ENCODE measurements around the gene DBNDD1.

Gene DBNDD1

DNA sequence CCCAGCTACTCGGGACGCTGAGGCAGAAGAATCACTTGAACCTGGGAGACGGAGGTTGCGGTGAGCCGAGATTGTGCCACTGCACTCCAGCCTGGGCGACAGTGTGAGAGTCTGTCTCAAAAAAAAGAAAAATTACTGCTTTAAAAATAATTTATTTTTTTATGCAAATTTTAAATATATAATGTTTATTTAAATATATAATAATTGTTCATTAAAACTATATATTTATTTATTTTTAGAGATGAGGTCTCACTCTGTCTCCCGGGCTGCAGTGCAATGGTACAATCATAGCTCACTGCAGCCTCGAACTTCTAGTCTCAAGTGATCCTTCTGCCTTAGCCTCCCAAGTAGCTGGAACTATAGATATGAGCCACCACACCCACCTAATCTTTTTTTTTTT, 15.2 kb upstream of the DBNDD1 start:
- DNase-seq, result no peak

DNA sequence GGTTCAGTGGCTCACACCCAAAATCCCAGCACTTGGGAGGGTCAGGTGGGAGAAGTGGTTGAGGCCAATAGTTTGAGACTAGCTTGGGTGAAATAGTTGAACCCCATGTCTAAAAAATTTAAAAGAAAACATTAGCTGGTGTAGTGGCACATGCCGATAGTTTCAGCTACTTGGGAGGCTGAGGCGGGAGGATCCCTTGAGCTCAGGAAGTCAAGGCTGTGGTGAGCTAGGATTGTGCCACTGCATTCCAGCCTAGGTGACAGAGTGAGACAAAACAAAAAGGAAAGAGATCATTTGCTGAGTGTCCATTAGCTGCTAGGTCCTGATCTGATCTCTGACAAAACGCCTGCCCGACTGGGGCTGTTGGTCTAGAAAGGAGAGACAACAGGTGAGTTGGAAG, 14.1 kb upstream of the DBNDD1 start:
- DNase-seq, result no peak

DNA sequence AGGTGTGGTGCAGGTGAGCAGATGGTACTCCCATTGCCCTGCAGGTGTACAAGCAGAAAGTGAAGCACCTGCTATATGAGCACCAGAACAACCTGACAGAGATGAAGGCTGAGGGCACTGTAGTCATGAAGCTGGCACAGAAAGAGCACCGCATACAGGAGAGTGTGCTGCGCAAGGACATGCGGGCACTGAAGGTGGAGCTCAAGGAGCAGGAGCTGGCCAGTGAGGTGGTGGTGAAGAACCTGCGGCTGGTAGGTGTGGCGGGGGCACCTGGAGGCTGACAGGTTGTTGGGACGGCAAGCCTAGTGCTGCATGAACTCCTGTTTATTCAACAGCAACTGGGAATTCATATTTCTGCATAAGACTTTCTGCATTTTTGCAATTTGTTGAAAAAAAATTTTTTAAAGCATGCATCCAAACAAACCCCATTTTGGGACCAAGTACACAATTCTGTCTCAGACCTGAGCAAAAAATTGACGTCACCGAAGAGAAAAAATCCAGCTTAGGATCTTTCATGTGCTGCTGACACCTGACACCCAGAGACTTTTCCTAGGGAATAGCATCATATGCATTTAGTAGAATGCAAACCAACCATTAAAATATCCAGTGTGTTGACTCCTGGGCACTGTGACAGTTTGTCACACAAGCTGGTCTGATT, 13.5 kb upstream of the DBNDD1 start:
- DNase-seq, result no peak

DNA sequence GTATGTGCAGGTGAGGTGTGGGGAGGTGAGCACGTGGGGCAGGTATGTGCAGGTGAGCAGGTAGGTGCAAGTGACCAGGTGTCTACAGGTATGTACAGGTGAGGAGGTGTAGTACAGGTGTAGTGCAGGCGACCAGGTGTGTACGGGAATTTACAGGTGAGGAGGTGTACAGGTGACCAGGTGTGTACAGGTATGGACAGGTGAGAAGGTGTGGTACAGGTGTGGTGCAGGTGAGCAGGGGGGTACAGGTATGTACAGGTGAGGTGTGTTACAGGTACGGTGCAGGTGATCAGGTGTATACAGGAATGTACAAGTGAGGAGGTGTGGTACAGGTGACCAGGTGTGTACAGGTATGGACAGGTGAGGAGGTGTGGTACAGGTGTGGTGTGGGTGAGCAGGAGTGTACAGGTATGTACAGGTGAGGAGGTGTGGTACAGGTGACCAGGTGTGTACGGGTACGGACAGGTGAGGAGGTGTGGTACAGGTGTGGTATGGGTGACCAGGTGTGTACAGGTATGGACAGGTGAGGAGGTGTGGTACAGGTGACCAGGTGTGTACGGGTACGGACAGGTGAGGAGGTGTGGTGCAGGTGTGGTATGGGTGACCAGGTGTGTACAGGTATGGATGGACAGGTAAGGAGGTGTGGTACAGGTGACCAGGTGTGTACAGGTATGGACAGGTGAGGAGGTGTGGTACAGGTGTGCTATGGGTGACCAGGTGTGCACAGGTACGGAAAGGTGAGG, 12.8 kb upstream of the DBNDD1 start:
- DNase-seq, result no peak

DNA sequence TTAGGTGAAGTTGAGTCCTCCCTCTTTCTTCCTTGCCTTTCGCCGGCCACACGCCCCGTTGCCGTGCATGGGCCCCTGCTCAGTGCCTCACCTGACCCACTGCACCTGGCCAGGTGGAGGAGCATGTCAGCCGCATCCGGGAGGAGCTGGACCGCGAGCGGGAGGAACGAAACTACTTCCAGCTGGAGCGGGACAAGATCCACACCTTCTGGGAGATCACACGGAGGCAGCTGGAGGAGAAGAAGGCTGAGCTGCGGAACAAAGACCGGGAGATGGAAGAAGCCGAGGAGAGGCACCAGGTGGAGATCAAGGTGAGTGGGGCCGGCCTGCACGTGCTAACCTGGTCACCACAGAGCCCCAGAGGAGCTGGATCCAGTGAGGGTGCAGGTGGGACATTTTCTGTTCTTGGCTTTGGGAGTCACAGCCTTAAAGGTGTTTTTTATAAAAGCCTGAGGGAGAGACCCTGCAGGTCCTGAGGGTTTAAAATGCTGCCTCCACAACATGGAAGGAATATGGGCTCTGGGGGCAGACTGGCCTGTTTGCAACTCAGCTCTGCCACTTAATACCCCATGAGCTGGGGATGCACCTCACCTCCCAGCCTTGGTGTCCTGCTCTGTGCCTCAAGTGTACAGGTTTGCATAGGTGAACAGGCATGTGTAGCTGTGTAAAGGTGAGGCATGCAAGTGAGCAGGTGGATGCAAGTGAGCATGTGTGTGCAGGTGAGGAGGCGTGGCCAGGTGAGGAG, 12.1 kb upstream of the DBNDD1 start:
- no peak for DNase-seq

DNA sequence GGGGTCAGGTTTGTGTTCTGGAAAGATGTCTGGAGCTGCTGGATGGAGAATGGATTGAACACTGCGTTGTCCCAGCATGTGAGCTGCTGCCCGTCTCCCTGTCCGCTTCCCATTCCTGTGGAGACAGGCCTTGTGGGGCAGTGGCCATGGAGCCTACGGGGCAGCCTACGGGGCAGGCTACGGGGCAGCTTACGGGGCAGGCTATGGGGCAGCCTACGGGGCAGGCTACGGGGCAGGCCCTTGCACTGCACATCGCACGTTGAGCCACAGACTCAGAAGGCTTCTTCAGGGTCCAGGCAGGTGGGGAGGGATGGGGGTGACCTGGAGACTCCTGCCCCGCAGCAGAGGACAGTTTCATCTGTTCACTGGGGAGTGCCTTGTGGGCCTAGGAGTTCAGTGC, 9.7 kb upstream of the DBNDD1 start:
- no peak for DNase-seq

DNA sequence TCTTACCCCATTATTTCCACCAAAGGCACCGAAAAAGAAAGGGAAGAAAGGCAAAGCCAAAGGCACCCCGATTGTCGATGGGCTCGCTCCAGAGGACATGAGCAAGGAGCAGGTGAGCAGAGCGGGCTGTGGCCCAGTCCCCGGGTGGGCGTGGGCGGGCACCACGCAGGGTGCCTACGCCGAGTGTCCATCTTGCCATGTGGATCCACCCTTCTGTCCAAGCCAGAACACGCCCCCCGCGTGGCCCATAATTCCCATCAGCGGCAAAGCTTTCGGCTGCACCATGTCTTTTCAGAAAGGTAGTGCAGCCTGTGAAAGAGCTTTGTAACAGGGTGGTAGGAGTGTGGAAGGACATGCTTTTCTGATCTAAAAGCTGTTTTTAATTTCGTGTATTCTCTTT, 8.4 kb upstream of the DBNDD1 start:
- no peak for DNase-seq

DNA sequence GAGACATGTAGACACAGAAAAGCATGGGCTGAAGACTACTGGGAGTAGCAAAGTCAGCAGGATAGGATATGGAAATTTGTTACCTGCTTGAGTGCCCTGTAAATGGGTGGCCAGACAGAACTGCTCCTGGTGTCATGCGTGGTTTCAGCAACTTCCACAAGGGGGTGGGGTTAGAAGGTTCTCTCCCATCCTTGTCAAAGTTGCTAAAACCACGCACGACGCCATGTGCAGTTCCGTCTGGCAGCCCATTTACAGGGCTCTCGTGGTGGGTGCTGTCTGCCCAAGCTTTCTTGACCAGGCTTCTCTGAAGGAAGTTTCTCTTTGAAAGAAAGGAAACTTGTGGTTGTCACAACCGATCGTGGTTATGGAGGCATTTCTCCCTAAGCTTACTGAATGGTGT, 6.9 kb upstream of the DBNDD1 start:
- no peak for DNase-seq

DNA sequence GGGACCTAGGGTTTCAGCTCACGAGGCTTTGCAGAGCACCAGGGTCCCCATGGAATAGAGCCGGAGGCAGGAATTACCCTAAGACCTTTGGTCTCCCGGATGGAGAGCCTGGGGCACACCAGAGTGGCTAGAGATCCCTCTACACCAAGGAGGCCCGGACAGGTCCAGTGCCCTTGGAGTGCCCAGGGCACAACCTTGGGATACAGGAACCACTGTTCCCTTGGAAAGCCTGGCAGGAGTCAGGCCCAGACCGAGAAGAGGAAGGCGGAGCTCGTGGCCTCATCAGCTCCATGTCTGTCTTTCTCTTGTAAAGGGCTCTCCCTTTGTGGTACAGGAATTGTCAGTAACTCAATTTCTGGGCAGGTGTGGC, 3.8 kb upstream of the DBNDD1 start:
- DNase-seq, result no peak

DNA sequence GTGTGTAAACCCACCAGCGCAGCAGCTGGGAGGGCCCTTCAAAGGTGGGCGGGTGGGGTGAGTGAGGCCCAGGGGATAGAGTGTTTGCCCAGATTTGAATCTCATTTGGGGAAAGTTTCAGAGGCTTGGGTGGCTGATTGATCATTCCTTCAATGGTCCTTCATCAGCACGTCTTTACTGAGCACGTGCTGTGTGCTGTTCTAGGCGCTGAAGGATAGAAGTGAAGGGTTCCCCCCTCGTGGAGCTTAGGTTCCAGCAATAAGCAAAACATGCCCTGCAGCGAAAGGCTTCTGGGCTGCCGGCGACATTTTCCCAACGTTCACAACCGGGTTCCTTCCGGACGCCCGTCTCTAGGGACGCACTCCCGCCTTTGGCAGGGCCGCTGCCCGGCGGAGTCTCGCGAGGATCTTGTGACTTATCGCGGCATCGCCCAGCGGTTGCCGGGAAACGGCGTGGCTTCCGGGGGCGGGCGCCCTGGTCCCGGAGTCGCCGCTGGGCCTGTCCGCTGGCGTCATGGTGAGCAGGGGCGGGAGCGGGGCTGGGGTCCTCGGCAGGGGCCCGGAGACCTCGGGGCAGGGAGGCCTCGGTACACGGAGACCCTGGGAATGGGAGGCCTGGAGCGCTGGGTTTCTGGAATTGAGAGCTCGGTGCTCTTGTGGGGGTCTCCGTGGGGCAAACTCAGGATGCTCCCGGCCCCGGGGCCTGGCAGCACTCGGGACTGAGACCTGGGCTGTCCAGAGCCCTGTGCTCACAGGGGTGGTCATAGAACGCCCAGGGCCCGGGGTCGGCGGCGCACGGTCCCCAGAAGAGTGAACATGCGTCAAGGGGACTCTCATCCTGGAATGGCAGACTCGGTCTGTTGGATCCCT, 3.2 kb upstream of the DBNDD1 start:
- peak; percentile 81 to 88 for DNase-seq

DNA sequence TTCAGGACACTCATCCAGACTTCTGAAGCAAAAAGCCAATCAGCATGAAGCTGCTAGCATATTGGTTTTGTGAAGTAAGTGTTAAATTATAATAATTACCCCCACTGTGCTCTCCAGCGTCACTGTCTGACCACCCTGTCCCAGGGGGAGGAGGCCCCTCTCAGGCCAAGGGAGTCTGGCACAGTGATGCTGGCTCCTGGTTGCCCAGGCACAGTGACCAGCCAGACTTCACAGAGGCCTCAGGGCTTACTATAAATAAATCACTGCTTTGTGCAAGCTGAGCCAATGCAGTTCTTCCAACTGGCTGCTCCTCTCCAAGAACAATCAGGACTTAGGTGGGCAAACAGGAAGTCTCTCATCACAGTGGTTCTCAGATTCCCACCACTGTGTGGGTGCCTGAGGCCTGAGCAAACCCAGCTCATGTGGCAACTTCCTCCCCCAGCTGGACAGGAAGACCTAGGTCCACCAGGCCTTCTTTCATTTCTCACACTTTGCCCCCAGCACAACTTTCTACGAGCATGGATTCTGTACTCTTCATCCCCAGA, 1.7 kb upstream of the DBNDD1 start:
- DNase-seq, result no peak

DNA sequence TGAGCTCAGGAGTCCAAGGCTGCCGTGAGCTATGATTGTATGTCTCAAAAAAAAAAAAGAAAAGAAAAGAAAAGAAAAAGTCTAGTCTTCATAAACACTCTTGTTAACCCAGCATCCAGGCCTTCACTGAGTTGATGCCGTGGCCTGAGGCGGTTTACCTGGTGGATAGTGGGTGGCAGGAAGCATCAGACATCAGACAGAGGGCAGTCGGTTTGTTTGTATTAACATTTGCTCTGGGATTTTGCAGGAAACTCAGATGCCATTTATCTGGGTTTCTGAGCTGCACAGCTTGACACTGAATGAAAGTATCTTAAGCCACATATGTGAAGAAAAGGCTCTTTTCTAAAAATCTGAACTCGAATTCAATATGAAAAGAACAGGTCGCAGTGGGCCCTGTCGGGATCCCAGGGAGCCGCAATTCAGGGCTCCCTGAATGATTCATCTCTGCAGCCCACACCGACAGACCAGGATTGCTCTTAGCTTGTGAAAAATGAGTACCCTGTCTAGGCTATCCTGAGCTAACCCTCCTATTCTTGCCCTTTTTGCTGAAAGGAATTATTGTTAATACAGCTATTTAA, 1.1 kb upstream of the DBNDD1 start:
- DNase-seq, result no peak

DNA sequence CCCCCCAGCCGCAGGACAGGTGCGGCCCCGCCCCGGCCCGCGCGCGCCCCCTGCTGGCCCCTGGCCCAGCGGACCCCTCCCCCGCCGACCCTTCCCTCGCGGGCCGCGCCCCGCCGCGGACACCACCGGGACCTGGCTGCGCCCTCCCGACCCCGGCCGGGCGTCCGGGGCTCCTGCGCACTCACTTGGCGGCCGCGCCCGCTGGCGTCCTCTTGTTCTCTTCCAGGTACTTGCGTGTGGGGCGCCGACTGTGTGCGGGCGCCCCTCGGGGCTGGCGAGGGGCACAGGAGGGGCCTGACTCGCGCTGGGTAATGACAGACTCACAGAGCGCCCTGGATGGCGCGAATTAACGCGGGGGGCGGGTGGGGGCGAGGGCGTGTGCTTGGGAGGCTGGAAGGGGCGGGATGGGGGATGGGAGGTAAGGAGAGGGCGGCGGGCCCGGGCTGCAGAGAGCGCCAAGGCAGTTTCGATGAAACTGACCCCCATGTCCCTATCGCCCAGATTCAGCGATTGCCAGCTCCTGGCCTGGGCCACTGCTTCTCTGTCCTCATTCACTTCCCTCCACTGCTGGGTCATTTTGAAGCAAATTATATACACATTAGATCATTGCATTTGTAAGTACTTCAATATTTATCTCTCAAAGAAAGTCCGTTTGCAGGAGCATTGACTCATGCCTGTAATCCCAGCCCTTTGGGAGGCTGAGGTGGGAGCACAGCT, 445 bp upstream of the DBNDD1 start:
- DNase-seq, result peak; percentile 42 to 65

DNA sequence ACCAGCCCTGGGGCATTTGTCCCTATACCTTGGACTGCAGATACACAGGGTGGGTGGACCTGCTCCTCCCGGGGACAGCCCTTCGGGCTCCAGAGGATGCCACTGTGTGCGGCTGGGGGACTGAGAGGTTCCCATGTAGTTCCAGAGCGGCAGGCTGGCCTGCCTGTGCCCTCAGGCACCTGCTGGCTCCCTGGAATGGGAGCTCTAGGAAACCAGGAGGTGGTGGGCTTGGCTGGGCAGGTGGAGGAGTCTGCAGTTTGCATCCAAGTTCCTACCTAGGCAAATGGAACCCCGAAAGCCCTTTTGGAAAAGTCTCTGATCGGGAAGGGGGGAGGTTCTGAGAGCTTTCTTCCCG, 982 bp downstream of the DBNDD1 start:
- no peak for DNase-seq

DNA sequence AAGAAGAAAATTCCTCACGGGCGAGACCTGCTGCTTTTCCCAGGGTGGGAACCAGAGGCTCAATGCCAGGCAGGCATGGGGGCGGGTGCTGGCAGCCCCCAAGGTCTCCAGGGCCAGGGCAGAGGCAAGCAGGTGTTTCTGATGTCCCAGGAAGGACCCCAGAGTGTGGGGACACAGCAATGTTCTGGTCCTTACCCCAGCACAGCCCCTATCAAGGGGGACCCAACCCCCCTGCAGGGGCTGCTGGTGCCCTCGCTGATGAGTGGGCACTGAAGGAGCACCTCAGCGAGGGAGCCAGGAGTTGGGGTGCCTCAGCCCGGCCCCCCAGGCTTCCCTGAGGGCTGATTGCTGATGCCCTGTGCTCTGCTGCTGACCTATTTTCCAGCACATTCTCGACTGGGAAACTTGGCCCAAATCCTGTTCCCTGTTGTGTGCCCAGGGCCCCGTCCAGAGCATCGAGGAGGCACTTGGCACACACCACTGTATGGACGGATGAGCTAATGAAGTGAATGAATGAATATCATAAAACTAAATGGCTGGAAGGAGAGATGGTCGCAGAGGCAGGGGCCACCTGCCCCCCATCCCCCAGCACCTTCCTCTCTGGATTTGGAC, 2.8 kb downstream of the DBNDD1 start:
- no peak for DNase-seq

DNA sequence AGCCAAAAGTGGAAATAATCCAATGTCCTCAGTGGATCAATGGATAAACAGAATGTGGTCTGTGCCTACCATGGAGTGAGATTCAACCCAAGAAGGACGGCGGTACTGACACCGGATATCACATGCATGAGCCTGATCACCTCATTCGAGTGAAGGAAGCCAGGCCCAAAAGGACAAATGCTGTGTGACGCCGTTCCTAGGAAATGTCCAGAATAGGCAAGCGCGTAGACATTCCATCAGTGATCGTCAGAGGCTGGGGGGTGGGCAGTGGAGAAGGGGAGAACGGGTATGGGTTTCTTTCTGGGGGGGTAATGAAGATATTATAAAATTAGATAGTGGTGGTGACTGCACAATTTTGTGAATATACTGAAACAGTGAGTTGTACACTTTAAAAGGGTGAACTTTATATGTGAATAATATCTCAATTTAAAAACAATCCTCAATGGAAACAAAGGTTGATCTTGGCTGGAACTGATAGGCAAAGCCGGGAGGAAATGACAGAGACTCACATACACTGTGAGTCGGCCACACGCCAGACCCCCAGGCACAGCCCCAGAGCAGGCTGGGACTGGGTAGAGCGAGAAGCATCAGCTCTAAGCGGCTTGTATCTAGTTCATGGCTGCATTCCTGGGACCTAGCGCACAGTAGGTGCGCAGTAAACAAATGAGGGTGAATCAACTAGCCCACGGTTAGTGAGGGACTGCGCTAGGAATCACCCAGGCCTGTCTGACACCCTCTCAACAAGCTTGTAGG, 3.5 kb downstream of the DBNDD1 start:
- no peak for DNase-seq

DNA sequence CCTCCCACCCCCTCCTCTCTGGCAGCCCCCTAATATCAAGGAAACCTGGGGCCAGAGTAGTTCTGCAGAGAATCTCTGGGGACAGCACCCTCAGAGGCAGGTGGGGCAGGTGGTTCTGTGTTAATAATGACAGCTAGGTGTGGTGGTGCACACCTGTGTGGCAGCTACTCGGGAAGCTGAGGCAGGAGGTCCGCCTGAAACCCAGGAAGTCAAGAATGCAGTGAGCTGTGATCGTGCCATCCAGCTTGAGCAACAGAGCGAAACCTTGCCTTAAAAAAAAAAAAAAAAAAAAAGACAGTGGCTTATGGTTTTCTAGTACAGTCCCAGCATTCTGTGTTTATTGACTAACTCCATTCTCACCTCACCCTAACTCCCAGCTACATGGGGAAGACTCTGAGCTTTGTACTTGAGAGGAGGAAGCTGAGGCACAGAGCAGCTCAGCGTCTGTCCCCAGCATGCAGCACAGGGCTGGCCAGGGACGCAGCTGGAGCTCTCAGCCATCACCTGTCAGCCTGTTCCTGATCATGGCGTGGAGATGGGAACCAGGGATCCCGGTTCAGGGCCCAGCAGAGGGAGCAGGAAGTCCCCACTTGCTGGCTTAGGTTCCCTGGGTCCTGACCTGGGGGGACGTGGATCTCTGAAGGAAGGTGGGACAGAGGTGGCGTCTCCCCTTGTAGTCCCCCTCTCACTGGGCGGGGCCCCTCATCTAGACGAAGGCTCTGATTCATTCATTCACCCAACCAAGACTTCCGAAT, 6.1 kb downstream of the DBNDD1 start:
- DNase-seq, result no peak

DNA sequence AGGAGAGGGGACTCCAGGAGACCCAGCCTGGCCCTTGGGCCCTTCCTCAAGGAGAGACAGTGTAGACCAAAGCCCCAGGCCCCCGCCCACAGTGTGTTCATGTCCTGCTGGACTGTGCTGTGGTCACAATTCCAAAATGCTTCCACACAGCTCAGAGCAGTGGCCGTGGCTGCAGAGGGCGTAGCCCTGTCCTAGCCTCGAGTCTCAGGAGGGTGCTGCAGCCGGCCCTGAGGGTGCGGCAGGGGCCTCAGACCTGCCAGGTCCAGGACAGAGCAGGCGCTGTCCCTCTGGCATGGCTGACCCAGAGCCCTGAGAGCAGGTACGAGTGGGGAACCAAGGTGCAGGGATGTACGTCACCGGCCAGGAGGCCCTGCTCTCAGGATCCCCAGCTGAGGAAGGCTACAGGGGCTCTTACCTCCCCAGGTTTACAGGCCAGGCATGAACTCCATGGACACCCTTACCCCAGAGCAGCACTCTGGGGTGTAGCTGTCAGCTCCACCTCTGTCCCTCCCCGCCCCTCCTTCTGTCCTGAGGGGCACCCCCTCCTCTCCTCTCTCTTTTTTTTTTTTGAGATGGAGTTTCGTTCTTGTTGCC, 7.3 kb downstream of the DBNDD1 start:
- no peak for DNase-seq

DNA sequence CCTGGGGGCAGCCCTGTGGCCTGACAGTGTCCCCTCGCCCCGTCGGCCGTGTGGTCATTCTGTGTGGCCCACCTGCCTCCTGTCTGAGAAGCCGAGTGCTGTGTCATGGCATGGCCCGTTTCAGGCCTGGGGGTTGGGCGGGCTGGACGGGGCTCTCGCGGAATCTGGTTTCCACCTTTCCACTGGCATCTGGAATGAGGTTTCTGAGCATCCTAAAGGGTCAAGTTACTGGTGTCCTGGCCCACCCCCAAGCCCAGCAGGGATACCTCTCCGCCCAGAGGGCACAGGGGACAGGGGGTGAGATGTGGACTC, 7.8 kb downstream of the DBNDD1 start:
- no peak for DNase-seq

All from CD4-positive, alpha-beta T cell treated with Interferon alpha-2 for 1 hour (primary cell).